GM10266 (cell line): Measurements from ENCODE around the gene IRS1.

Source experiments
- DNase-seq: peaks from one replicate; pipeline ENCODE4 v3.0.0; 2012; ENCODE audit errors: extremely low spot score
- CTCF ChIP-seq: IDR thresholded peaks from 2 replicates; pipeline ENCODE4 v1.5.1; 2012; ENCODE audit warnings: mild to moderate bottlenecking, low read depth; ENCODE audit not compliant: control insufficient read depth, insufficient read depth; ENCODE audit errors: missing control alignments

IRS1 gene

GRCh38 chr2:226756131-226756530, 43.5 kb downstream of the IRS1 start:
- TF ChIP-seq CTCF: no peak
- no peak for DNase-seq

GRCh38 chr2:226755631-226756030, 44.0 kb downstream of the IRS1 start:
- TF ChIP-seq CTCF: no peak
- DNase-seq: no peak

DNA sequence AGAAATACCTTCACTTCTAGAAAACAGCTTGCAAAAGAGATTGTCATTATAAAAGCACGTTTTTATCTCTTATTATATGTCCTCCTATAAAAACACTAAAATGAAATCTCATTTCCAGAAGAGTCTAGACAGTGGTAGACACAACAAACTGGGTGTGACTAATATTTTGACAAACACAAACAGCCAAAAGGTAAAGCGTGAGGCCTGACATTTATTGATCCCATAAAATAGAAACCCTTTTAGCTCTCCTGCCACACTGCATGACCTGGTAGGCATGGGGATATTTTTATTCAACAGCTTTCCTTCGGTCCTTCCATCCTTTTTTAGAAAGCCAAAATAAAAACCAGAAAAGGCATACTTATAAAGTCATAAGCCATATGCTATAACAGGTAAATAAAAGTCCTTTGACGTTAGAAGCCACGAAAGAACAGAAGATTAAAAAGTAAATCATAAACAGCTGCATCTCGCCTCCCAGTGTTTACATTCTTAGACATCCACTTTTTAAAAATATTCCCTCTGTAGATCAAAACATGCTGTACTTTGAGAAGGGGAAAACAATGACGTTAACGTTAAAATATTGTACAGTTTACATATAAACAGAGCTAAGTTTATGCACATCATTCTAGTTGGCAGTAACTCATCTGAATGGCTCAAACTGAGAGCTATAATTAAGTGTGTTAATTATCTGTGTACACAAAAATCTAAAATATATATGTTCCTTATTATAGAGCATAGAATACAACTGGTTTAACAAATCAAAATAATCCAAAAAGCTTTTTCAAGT, 44.6 kb downstream of the IRS1 start:
- TF ChIP-seq CTCF: no peak
- no peak for DNase-seq

DNA sequence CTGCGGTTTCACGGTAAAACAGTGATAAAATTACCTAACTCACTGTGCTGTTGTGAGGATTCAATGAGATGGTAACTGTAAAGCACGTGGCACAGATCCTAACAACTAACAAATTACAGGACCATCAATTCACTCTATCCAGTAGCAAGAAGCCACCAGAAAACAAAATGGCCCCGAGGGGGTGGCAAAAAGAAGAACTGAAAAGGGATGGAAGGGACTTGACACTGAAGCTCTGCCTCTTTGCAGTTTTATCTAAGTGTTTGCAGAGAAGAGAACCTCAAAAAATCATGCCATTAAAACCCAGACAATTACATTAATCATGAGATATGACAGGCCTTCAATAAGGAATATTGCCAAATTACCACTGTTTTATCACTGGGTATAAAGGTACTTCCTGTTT, 46.7 kb downstream of the IRS1 start:
- no peak for DNase-seq
- no peak for TF ChIP-seq CTCF

- no peak for TF ChIP-seq CTCF
- DNase-seq: no peak
Measured at GRCh38 chr2:226747288-226747687, 52.3 kb downstream of the IRS1 start.

DNA sequence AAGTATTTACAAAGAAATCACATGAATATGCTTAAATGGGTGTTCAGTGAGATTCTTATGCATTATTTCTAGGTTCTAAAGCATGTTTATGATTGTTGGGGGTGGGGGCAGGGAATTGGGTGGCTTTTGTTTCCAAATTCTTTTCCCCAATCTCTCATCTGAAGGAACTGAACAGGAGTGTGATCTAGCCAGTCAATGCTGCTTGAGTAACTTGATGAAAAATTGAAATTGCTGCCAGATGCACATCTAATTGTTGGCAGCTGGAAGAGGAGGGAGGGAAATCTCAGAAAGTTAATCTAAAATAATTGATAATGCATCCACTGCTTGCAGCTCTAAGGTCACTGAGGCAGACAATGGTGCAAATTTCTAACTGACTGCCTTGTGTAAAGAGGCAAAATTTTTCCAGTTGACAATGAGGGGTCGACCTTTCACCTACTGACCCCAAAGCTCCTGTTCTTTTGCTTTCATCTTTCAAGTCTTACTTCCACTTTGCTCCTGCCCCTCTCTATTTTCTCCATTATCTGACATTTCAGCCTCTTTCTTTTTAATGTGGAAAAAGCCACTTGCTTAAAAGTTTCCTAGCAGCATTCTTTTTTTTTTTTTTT, 53.3 kb downstream of the IRS1 start:
- no peak for TF ChIP-seq CTCF

GRCh38 chr2:226743915-226744314, 55.7 kb downstream of the IRS1 start:
- TF ChIP-seq CTCF: no peak
- no peak for DNase-seq

More for the DNA sequence above, 53.3 kb downstream of the IRS1 start:
- DNase-seq: no peak
